Measurements from ENCODE around the gene SH3RF3. TPM values are rescaled to one million over a fixed set of nuclear protein-coding genes. Genes with fewer than 3 reads are reported as not detected.

Gene SH3RF3
- total and polyA plus RNA-seq, 10 of the 15 experiments (the other 5 are each of a cell fraction or from before 2014, with no cell fraction given), result 0.08 to 8.8 (median 2.3) TPM

DNA sequence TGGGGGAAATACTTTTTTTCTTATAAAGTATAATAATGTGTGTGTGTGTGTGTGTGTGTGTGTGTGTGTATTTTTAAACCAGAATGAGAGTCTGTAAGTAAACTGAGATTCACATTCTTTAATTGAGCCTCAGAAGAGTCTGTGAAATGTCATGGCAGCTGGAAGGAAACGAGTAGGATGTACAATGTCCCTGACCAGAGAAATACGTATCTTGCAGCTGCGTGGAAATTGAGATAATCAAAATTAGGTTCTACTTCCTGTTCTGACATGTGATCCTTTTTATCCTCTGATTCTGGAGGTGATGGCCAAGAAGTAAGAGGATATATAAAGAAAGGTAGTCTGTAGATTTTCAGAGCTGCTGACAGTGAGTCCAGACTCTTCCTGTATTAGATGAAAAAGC, 50.0 kb downstream of the SH3RF3 start:
- no peaks in the 10 kb centered on the region for H3K36me3 ChIP-seq (ENCODE audit: control insufficient read depth in 2 of 2, insufficient read depth in 2 of 2, low read length in 1 of 2)
- no peaks in the 10 kb centered on the region for H3K4me1 ChIP-seq (ENCODE audit: control insufficient read depth, insufficient read depth, low read length)
- no peak overlapping the region for H3K27ac ChIP-seq (ENCODE audit: control insufficient read depth, insufficient read depth)
- SMC1A ChIA-PET (ENCODE audit: uncharacterized antibody, unreplicated experiment), result no interaction called here
- DNase-seq (ENCODE audit: low read depth, low spot score) (no peak), ATAC-seq (no peak), FAIRE-seq (no peak)
- no peaks in the 10 kb centered on the region for H4K20me1 ChIP-seq (ENCODE audit: control insufficient read depth, insufficient read depth)
- no peaks in the 10 kb centered on the region for H3K79me2 ChIP-seq (ENCODE audit: control insufficient read depth, insufficient read depth, low read length)
- RAD21 ChIA-PET (ENCODE audit: unreplicated experiment), result no interaction called here
- H2AFZ ChIP-seq (ENCODE audit: control insufficient read depth, low read depth, low read length), result no peak overlapping the region
- POLR2A ChIA-PET, result no interaction called here
- no peaks in the 10 kb centered on the region; the same call in 2 of the 3 replicates for H3K9me3 ChIP-seq (replicated peaks; ENCODE audit: control insufficient read depth, insufficient read depth, low read length)
- H3K27me3 ChIP-seq (replicated peaks in 1 of 2; ENCODE audit: control insufficient read depth in 2 of 2, insufficient read depth in 2 of 2, low read length in 1 of 2), result no peaks in the 10 kb centered on the region
- WGBS (ENCODE audit: insufficient coverage, insufficient replicate concordance, low lambda C conversion rate, missing lambda C conversion rate), result 17% methylated on average over 3 of the region's 3 CpGs
- TF ChIP-seq ZNF24 (IDR thresholded peaks at IDR 0.05), result no peak
- TF ChIP-seq, protein P1, sequence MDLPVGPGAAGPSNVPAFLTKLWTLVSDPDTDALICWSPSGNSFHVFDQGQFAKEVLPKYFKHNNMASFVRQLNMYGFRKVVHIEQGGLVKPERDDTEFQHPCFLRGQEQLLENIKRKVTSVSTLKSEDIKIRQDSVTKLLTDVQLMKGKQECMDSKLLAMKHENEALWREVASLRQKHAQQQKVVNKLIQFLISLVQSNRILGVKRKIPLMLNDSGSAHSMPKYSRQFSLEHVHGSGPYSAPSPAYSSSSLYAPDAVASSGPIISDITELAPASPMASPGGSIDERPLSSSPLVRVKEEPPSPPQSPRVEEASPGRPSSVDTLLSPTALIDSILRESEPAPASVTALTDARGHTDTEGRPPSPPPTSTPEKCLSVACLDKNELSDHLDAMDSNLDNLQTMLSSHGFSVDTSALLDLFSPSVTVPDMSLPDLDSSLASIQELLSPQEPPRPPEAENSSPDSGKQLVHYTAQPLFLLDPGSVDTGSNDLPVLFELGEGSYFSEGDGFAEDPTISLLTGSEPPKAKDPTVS (IDR thresholded peaks at IDR 0.05; ENCODE audit: low read depth, low read length), result no peak
- TF ChIP-seq JUNB (IDR thresholded peaks at IDR 0.05), result no peak
- TF ChIP-seq SP1 (IDR thresholded peaks at IDR 0.05; ENCODE audit: low read depth, low read length), result no peak
- TF ChIP-seq YY1 (IDR thresholded peaks at IDR 0.05; ENCODE audit: low read depth, low read length), result no peak
- TF ChIP-seq ZNF687 (IDR thresholded peaks at IDR 0.05), result no peak
- TF ChIP-seq NRF1 (conservative IDR thresholded peaks at IDR 0.05; ENCODE audit: low read depth, low read length), result no peak
- TF ChIP-seq DPF2 (IDR thresholded peaks at IDR 0.05), result no peak
- no peak for TF ChIP-seq BCL11A (IDR thresholded peaks at IDR 0.05; ENCODE audit: low read depth, low read length)
- no peak for TF ChIP-seq HDAC2 (IDR thresholded peaks at IDR 0.05)
- TF ChIP-seq SKIL (IDR thresholded peaks at IDR 0.05; ENCODE audit: low read depth, poor library complexity, severe bottlenecking), result no peak
- TF ChIP-seq SREBF2 (IDR thresholded peaks at IDR 0.05; ENCODE audit: low read length), result no peak
- no peak for TF ChIP-seq MYB (IDR thresholded peaks at IDR 0.05; ENCODE audit: borderline replicate concordance, low read depth, low read length)
- H3K4me3 ChIP-seq, result no peak overlapping the region
- BruUV-seq (replicated peaks), result no TSS peak
- intact Hi-C loops (cut with micrococcal nuclease; ENCODE audit: unreplicated experiment) (no loop called here), in situ Hi-C loops (cut with MboI) (no loop called here)
- no peak overlapping the region for H3K9ac ChIP-seq (ENCODE audit: control insufficient read depth, insufficient read depth, low read length)
- H3K4me2 ChIP-seq (ENCODE audit: control insufficient read depth, insufficient read depth), result no peak overlapping the region
- CTCF ChIA-PET, result no interaction called here

Measured in GM12878 (cell line).